ENCODE measurements around the gene IFNAR1. TPM values are rescaled to one million over a fixed set of nuclear protein-coding genes. Genes with fewer than 3 reads are reported as not detected.
"Not testable (repeated sequence)": the region's sequence is repeated elsewhere in the genome, so short reads cannot be mapped to it uniquely, and the experiment has no call there.

Gene IFNAR1
- total RNA-seq, 8 experiments from 2014 or later: 13.9 to 49.0 (median 17.4) TPM

DNA sequence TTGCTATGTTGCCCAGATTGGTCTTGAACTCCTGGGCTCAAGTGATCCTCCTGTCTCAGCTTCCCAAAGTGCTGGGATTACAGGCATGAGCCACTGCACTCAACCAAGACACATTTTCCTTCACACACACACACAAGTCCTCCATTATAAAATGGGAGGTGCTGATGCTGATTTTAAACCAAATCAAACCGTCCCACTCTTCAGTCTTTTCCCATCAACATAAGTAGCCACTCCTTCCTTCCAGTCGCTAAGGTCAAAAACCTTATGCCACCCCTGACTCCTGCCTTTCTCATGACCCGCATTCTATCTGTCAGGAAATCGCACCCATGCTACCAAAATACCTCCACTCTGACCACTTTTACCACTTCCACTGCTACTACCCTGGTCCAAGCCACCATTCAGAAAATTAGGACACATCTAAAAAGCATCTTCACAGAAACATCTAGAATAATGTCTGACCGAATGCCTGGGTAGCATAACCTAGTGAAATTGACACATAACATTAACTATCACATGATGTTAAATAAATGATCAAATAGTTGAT is 50.4 kb downstream of the IFNAR1 start:
- in situ Hi-C loops (cut with MboI; ENCODE audit: low pct_unique_long_range_greater_than_20kb in 2 of 9, low sequenced_read_pairs in 9 of 9, unreplicated experiment in 9 of 9): no loop called here
- Histone ChIP-seq H3K4me3 (no peak overlapping the region), H3K4me1 (replicated peaks in 1 of 2) (no peaks in the 10 kb centered on the region), H3K27ac (no peak overlapping the region)
- peak in 3 of 8 experiments; percentile 10 to 45 (median 11) for ATAC-seq (replicated peaks in 6 of 8)
- 34 to 90% (median 66%) methylated on average over 2 to 5 of the region's 5 CpGs; no CpG with 5 or more reads in 3 of the 10 experiments for WGBS, 10 experiments

DNA sequence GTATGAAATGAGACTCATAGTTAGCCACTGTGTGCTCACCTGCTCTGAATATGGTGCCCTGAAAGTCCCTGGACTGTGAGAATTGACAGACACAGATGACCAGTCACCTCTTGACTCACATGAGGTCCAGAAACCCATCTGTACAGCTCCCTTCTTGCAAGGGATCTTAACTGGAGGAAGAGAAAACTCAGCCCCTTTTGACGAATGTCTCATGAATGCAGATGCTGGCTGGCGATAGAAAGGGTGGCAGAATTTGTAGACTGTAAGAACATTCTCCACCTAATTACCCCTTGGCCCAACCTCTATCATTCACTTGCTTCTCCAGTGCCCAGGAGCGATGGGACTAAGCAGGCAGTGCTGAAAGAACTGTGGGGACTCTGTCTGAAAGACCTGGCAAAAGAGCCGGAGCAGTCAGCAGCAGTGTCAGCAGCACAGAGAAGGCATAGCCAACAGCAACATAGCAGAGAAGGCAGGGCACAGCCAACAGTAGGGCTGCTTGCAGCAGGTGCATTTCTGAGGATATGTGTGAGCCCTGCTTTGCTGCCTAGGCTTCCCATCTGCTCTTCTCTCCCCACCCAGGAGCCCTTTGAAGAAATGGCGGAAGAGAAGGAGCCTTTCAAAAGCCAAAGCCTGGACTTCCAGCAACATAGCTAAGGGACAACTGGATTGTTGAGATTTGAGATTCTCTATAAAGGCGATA is 52.6 kb downstream of the IFNAR1 start:
- WGBS, 10 experiments: 60 to 100% (median 87%) methylated on average over 1 to 6 of the region's 6 CpGs; no CpG with 5 or more reads in 2 of the 10 experiments
- in situ Hi-C loops (cut with MboI; ENCODE audit: low pct_unique_long_range_greater_than_20kb in 2 of 9, low sequenced_read_pairs in 9 of 9, unreplicated experiment in 9 of 9): no loop called here
- ATAC-seq (replicated peaks in 6 of 8): peak in 4 of 8 experiments; percentile 25 to 36 (median 29)

GRCh38 chr21:33378081-33378480 is 53.3 kb downstream of the IFNAR1 start:
- 72 to 100% (median 100%) methylated on average over 1 to 5 of the region's 9 CpGs; no CpG with 5 or more reads in 3 of the 10 experiments for WGBS, 10 experiments
- Histone ChIP-seq H3K27ac (no peak overlapping the region), H3K4me1 (replicated peaks in 1 of 2) (no peaks in the 10 kb centered on the region), H3K4me3 (no peak overlapping the region)
- in situ Hi-C loops (cut with MboI; ENCODE audit: low pct_unique_long_range_greater_than_20kb in 2 of 9, low sequenced_read_pairs in 9 of 9, unreplicated experiment in 9 of 9): no loop called here
- no peak for ATAC-seq (replicated peaks in 6 of 8)

More for the DNA sequence above, 52.6 kb downstream of the IFNAR1 start:
- Histone ChIP-seq H3K4me1 (replicated peaks in 1 of 2) (no peaks in the 10 kb centered on the region), H3K27ac (no peak overlapping the region), H3K4me3 (no peak overlapping the region)

DNA sequence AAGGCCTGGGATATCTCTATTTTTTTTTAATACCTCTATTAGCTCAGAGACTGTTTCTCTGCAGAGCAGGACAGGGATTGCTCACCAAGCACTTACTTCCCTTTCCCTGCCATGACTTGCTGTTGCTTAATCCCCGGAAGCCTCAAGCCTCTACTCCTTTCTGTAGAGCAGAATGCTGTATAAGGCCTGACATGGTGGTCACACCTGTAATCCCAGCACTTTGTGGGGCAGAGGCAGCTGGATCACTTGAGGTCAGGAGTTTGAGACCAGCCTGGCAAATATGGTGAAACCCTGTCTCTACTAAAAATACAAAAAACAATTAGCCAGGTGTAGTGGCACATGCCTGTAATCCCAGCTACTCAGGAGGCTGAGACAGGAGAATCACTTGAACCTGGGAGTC is 55.2 kb downstream of the IFNAR1 start:
- H3K4me1 ChIP-seq (replicated peaks in 1 of 2); in situ Hi-C loops (cut with MboI; ENCODE audit: low pct_unique_long_range_greater_than_20kb in 2 of 9, low sequenced_read_pairs in 9 of 9, unreplicated experiment in 9 of 9); H3K4me3 ChIP-seq; H3K27ac ChIP-seq: not testable (repeated sequence)
- WGBS, 10 experiments: 0 to 100% (median 82%) methylated on average over 1 of the region's 1 CpG; no CpG with 5 or more reads in 2 of the 10 experiments
- peak in 1 of 8 experiments; percentile 3 for ATAC-seq (replicated peaks in 6 of 8)

DNA sequence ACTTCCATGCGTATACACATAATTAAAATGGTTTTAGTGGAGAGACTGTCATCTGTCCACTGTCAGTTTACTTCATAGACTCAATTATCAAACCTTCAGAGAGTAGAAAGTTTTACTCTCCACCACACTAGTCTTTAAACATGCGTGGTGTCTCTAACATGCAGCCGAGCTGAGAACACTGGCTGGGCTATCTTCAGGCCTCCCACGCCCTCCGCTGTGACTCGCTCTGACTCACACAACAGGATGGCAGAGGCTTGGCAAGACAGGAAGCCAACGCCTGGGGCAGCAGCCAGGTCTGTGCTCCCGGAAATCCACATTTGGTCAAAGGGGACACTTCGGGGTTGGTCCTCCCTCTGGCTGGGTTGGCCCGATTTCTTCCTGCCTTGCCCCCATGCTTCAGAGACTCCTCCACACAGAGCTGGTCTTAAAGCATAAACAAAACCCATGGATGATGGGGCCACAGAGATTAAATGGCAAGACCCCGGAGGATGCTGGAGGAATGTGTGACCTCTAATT is 55.8 kb downstream of the IFNAR1 start:
- in situ Hi-C loops (cut with MboI; ENCODE audit: low pct_unique_long_range_greater_than_20kb in 2 of 9, low sequenced_read_pairs in 9 of 9, unreplicated experiment in 9 of 9): no loop called here
- WGBS, 10 experiments: 0 to 100% (median 83%) methylated on average over 1 to 7 of the region's 11 CpGs; no CpG with 5 or more reads in 1 of the 10 experiments
- no peak overlapping the region for H3K27ac ChIP-seq
- no peak overlapping the region for H3K4me3 ChIP-seq
- H3K4me1 ChIP-seq (replicated peaks in 1 of 2): no peaks in the 10 kb centered on the region
- peak; percentile 50 to 97 (median 90) for ATAC-seq (replicated peaks in 6 of 8)

DNA sequence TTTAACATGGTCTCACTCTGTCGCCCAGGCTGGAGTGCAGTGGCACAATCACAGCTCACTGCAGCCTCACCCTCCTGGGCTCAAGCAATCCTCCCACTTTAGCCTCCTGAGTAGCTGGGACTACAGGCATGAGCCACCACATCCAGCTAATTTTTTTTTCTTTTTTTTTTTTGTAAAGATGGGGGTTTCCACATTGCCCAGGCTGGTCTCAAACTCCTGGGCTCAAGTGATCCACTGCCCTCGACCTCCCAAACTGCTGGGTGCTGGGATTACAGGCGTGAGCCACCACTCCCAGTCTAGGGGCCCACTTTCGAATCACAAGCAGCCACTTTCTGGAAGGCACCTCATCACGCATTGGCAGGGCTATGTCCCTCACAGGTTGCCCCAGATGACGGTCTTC is 56.6 kb downstream of the IFNAR1 start:
- ATAC-seq (replicated peaks in 6 of 8); H3K4me3 ChIP-seq; H3K4me1 ChIP-seq (replicated peaks in 1 of 2); H3K27ac ChIP-seq; in situ Hi-C loops (cut with MboI; ENCODE audit: low pct_unique_long_range_greater_than_20kb in 2 of 9, low sequenced_read_pairs in 9 of 9, unreplicated experiment in 9 of 9): not testable (repeated sequence)
- 73 to 100% (median 100%) methylated on average over 1 to 4 of the region's 6 CpGs; no CpG with 5 or more reads in 4 of the 10 experiments for WGBS, 10 experiments

DNA sequence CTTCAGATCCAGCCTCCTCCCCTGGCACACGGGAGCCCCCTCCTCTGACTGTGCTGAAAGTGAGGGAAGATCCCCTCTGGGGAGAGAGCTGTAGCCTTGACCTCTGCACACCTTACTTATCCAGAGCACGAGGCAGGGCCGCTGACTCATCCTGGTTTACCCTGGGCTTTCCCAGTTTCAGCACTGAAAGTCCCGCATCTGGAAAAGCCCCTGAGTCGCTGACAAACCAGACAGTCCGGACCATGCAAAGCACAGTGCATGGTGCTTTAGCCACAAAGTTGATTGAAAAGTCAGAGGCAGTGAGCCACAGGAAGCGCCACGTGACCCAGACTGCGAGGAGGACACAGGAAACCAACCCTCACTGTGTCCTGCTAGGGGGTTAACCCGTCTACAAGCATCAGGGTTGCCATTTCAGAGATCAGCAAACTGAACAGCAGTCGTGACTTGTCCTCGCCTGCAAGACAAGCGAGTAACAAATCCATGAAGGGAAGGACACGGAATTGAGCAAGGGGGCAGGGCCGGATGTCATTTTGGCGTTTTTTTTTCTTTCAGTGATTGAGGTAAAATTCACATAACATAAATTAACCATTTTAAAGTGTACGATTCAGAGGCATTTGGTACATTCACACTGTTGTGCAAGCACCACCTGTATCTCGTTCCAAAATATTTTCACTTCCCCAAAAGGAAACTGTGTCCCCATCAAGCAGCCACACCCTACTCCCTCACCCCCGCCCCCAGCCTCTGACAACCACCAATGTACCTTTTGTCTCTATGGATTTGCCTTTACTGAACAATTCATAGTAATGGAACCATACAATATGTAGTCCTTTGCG is 58.5 kb downstream of the IFNAR1 start:
- no peak overlapping the region for H3K27ac ChIP-seq
- no peaks in the 10 kb centered on the region for H3K4me1 ChIP-seq (replicated peaks in 1 of 2)
- no peak overlapping the region for H3K4me3 ChIP-seq
- 14 to 100% (median 75%) methylated on average over 2 to 11 of the region's 20 CpGs for WGBS, 10 experiments
- ATAC-seq (replicated peaks in 6 of 8): peak; percentile 42 to 90 (median 74)
- in situ Hi-C loops (cut with MboI; ENCODE audit: low pct_unique_long_range_greater_than_20kb in 2 of 9, low sequenced_read_pairs in 9 of 9, unreplicated experiment in 9 of 9): no loop called here

DNA sequence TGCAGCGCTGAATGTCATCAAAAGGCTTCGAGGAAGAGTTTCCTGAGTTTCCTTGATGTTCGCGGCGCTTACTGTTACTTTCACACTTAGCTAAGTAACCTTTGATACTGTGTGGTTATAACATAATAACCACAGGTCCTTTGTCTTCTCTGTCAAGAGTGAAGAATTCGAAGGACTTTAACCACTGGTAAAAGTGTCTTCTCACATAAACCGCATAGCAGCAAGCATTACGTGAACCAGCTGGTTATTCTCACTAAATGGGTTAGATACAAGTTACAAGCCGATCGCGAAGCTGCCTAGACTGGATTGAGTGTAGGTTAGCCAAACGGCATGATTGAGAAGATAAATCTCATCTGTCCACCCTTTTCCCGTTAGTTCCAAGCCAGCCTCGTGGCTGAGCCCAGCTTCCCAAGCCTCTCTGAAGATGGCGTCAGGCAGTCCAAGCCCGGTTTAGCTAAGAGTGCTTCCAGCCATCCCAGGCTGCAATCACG is 60.1 kb downstream of the IFNAR1 start:
- 89 to 98% (median 93%) methylated on average over 3 to 13 of the region's 17 CpGs; no CpG with 5 or more reads in 1 of the 10 experiments for WGBS, 10 experiments
- Histone ChIP-seq H3K4me3 (no peak overlapping the region), H3K4me1 (replicated peaks in 1 of 2) (no peaks in the 10 kb centered on the region), H3K27ac (no peak overlapping the region)
- ATAC-seq (replicated peaks in 6 of 8): no peak
- in situ Hi-C loops (cut with MboI; ENCODE audit: low pct_unique_long_range_greater_than_20kb in 2 of 9, low sequenced_read_pairs in 9 of 9, unreplicated experiment in 9 of 9): no loop called here

GRCh38 chr21:33386222-33386784 is 61.5 kb downstream of the IFNAR1 start:
- no peaks in the 10 kb centered on the region for H3K4me1 ChIP-seq (replicated peaks in 1 of 2)
- peak in 1 of 8 experiments; percentile 13 for ATAC-seq (replicated peaks in 6 of 8)
- H3K4me3 ChIP-seq: no peak overlapping the region
- H3K27ac ChIP-seq: no peak overlapping the region
- in situ Hi-C loops (cut with MboI; ENCODE audit: low pct_unique_long_range_greater_than_20kb in 2 of 9, low sequenced_read_pairs in 9 of 9, unreplicated experiment in 9 of 9): no loop called here
- WGBS, 10 experiments: 20 to 100% (median 80%) methylated on average over 1 to 6 of the region's 6 CpGs; no CpG with 5 or more reads in 1 of the 10 experiments

GRCh38 chr21:33387294-33387693 is 62.5 kb downstream of the IFNAR1 start:
- Histone ChIP-seq H3K4me3 (no peak overlapping the region), H3K27ac (no peak overlapping the region), H3K4me1 (replicated peaks in 1 of 2) (no peaks in the 10 kb centered on the region)
- in situ Hi-C loops (cut with MboI; ENCODE audit: low pct_unique_long_range_greater_than_20kb in 2 of 9, low sequenced_read_pairs in 9 of 9, unreplicated experiment in 9 of 9): no loop called here
- WGBS, 10 experiments: 59 to 100% (median 82%) methylated on average over 1 to 5 of the region's 6 CpGs; no CpG with 5 or more reads in 4 of the 10 experiments
- no peak for ATAC-seq (replicated peaks in 6 of 8)

DNA sequence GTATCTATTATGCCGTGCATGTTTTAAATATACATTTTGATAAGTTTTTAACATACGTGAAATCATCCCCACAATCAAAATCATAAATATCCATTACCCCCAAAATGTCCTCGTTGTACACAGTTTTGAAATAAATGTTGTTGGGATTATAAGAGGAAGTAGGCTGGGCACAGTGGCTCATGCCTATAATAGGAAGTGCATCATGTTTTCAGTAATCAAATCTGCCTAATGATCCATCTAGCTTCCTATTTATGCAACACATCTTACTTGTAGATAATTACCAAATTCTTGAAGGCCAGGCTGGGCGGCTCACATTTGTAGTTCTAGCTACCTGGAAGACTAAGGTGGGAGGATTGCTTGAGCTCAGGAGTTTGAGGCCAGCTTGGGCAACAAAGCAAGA is 63.4 kb downstream of the IFNAR1 start:
- Histone ChIP-seq H3K4me1 (replicated peaks in 1 of 2) (no peaks in the 10 kb centered on the region), H3K4me3 (no peak overlapping the region), H3K27ac (no peak overlapping the region)
- no peak for ATAC-seq (replicated peaks in 6 of 8)
- WGBS, 10 experiments: 24 to 95% (median 89%) methylated on average over 2 to 4 of the region's 4 CpGs; no CpG with 5 or more reads in 1 of the 10 experiments
- in situ Hi-C loops (cut with MboI; ENCODE audit: low pct_unique_long_range_greater_than_20kb in 2 of 9, low sequenced_read_pairs in 9 of 9, unreplicated experiment in 9 of 9): no loop called here

- no peak for ATAC-seq (replicated peaks in 6 of 8)
- Histone ChIP-seq H3K4me1 (replicated peaks in 1 of 2) (peaks cover under 1% of the 10 kb centered on the region in 2 donors), H3K27ac (no peak overlapping the region), H3K4me3 (no peak overlapping the region)
- in situ Hi-C loops (cut with MboI; ENCODE audit: low pct_unique_long_range_greater_than_20kb in 2 of 9, low sequenced_read_pairs in 9 of 9, unreplicated experiment in 9 of 9): no loop called here
- 73 to 100% (median 98%) methylated on average over 1 to 4 of the region's 5 CpGs; no CpG with 5 or more reads in 3 of the 10 experiments for WGBS, 10 experiments
Measured at GRCh38 chr21:33390479-33390878, 65.7 kb downstream of the IFNAR1 start.

Data from motor neuron (in vitro differentiated cells).